ENCODE measurements around the gene HIGD1C.

The HIGD1C gene

DNA sequence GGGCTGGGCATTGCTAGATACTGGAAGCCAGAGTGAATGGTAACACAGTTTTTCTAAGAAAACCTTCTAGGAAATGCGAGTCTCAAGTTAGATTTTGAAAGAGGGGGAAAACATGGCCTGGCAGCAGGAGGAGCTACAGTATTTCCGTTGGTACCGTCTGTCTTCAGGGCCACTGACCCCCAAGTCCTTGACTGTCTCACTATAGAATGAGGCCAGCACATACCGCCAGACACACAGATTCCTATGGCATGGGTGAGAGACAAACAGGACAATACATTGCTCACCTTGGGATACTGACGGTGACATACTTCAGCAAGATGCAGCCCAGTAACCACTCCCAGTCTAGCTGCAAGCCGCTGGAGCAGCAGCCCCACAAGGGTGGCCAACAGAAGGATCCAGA, 52.2 kb downstream of the HIGD1C start:
- DNase-seq (ENCODE audit: low read depth in 2 of 2): no peak
- TF ChIP-seq, protein P1, sequence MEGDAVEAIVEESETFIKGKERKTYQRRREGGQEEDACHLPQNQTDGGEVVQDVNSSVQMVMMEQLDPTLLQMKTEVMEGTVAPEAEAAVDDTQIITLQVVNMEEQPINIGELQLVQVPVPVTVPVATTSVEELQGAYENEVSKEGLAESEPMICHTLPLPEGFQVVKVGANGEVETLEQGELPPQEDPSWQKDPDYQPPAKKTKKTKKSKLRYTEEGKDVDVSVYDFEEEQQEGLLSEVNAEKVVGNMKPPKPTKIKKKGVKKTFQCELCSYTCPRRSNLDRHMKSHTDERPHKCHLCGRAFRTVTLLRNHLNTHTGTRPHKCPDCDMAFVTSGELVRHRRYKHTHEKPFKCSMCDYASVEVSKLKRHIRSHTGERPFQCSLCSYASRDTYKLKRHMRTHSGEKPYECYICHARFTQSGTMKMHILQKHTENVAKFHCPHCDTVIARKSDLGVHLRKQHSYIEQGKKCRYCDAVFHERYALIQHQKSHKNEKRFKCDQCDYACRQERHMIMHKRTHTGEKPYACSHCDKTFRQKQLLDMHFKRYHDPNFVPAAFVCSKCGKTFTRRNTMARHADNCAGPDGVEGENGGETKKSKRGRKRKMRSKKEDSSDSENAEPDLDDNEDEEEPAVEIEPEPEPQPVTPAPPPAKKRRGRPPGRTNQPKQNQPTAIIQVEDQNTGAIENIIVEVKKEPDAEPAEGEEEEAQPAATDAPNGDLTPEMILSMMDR (IDR thresholded peaks at IDR 0.05; ENCODE audit: low read depth, low read length): no peak
- no peak overlapping the region for H3K4me3 ChIP-seq (replicated peaks in 1 of 2; ENCODE audit: low read depth in 2 of 2, low read length in 2 of 2)

DNA sequence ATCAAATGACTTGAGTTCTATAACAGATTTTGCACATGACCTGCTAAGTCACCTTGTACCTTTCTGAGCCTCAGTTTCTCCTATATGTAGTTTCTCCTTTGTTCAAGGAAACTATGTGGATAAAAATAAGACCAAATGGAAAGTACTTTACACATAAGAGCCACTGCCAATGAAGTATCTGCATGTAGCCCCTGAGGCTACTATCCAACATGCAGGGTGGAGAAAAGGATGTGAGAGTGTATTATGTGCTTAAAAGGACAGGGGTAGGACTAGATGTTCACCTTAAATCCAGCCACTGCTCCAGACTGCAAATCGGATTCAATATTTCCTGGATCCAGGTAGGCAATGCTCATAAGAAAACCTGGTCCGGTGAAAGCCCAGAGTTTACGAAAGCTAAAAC, 52.7 kb downstream of the HIGD1C start:
- no peak overlapping the region for H3K4me3 ChIP-seq (replicated peaks in 1 of 2; ENCODE audit: low read depth in 2 of 2, low read length in 2 of 2)
- no peak for DNase-seq (ENCODE audit: low read depth in 2 of 2)
- TF ChIP-seq, protein P1 (IDR thresholded peaks at IDR 0.05; ENCODE audit: low read depth, low read length): no peak

DNA sequence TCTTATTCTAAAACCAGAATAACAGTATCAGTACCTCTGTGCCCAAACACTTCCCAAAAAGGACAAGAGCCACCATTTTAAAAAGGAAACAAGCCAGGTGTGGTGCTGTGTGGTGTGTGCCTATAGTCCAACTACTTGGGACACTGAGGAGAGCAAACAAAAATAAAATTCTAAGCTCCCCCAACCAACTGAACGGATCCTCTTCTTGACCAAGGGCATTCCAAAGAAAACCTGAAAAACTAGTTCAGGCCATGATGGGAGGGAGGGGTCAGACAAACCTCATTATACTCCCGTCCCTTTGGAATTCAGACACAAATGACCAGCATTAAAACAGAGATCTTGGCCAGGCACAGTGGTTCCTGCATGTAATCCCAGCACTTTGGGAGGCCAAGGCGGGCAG, 53.3 kb downstream of the HIGD1C start:
- H3K4me3 ChIP-seq (replicated peaks in 1 of 2; ENCODE audit: low read depth in 2 of 2, low read length in 2 of 2): no peak overlapping the region
- DNase-seq (ENCODE audit: low read depth in 2 of 2): no peak
- TF ChIP-seq, protein P1 (IDR thresholded peaks at IDR 0.05; ENCODE audit: low read depth, low read length): no peak

DNA sequence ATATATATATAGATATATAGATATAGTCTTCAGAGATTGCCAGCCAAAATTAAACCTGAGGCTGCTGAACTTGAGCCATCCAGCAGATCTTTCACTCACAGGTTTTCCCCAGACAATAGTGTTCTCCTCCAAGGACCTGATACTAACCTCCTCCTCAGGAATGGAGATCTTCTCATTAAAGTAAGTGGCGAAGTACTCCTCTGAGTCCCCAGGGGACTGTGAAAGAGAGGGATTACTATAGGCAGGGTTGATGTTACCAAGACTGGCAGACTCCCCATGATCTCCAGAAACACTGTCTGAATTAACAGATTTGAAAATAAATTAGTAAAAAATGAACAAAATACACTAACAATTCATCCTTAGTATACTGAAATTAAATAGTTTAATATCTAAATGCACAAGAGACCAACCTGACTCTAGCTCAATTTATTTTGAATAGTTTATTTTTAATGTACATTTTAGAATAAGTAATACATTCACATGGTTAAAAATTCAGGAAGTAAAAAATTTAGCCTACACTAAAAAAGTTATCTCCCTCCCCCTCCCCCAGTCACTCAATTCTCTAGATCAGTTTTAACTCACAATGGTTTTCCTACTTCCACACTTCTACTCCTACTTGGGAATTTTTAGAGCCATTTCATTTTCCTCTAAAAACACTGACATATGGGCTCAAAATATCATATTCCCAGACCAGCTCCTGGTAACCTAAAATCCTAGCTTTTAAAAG, 56.1 kb downstream of the HIGD1C start:
- no peak overlapping the region for H3K4me3 ChIP-seq (replicated peaks in 1 of 2; ENCODE audit: low read depth in 2 of 2, low read length in 2 of 2)
- DNase-seq (ENCODE audit: low read depth in 2 of 2): no peak
- TF ChIP-seq, protein P1 (IDR thresholded peaks at IDR 0.05; ENCODE audit: low read depth, low read length): no peak

DNA sequence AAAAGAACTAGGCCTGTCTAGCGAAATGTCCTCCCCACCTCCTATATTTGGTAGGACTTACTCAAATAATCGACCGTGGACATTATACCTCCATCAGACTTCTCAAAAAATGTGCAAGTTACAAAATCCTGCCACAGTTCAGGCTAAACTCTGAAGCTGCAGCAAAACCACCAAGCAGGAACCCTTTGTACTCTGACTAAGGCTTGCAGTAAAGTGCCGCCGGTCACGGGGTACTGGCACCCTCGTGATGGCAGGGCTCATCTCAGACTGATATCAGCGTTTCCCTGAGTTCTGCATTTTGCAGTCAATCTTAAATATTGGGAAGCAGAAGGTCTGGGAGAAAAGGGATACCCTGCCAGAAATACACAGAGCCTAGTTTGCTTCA, 56.7 kb downstream of the HIGD1C start:
- H3K4me3 ChIP-seq (replicated peaks in 1 of 2; ENCODE audit: low read depth in 2 of 2, low read length in 2 of 2): no peak overlapping the region
- no peak for DNase-seq (ENCODE audit: low read depth in 2 of 2)
- TF ChIP-seq, protein P1 (IDR thresholded peaks at IDR 0.05; ENCODE audit: low read depth, low read length): no peak

DNA sequence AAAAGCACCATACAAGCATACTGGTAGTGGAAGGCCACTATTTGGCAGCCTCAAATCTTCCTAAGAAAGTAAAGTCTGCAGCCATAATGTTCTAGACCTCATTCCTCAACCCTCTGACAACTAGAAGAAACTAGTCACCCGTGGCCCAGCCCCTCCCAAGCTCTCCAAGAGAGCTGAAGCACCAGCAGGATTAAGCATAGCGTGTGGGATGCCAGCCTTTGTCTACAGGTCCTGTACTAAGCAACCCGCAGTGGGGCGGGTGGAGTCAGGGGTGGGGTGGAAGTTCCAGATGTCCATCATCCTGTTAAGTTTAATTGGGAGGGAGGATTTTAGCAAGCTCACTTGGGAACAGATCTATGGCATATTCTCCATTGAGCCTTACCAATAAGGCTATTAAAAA, 59.6 kb downstream of the HIGD1C start:
- TF ChIP-seq, protein P1 (IDR thresholded peaks at IDR 0.05; ENCODE audit: low read depth, low read length): no peak
- no peak overlapping the region for H3K4me3 ChIP-seq (replicated peaks in 1 of 2; ENCODE audit: low read depth in 2 of 2, low read length in 2 of 2)
- DNase-seq (ENCODE audit: low read depth in 2 of 2): no peak
